Thymus (tissue), 11 donors: ENCODE results near the gene SDHD. TPM values are rescaled to one million over a fixed set of nuclear protein-coding genes. Genes with fewer than 3 reads are reported as not detected.

ENCODE experiments used
- DNase-seq, 9 donors: peaks; one replicate each; pipeline ENCODE4 v3.0.0-alpha.2; 2013; ENCODE audit warnings: low spot score in 9 of 9, low read depth in 6 of 9, missing footprints in 1 of 9
- H3K27ac ChIP-seq, 2 donors: one replicate each; pipeline ENCODE4 v1.5.1; 2013; ENCODE audit warnings: control low read depth in 1 of 2, low read depth in 1 of 2, low read length in 1 of 2, mild to moderate bottlenecking in 1 of 2, moderate library complexity in 1 of 2
- H3K27me3 ChIP-seq, 2 donors: one replicate each; pipeline ENCODE4 v1.5.1; 2013; ENCODE audit warnings: low read length in 1 of 2; ENCODE audit not compliant: control insufficient read depth in 2 of 2, insufficient read depth in 1 of 2
- H3K36me3 ChIP-seq, 2 donors: one replicate each; pipeline ENCODE4 v1.5.1; 2013; ENCODE audit warnings: low read length in 1 of 2, mild to moderate bottlenecking in 1 of 2, moderate library complexity in 1 of 2; ENCODE audit not compliant: control insufficient read depth in 2 of 2, insufficient read depth in 2 of 2
- H3K4me1 ChIP-seq, 2 donors: one replicate each; pipeline ENCODE4 v1.5.1; 2013; ENCODE audit warnings: low read length in 2 of 2; ENCODE audit not compliant: control insufficient read depth in 2 of 2, insufficient read depth in 2 of 2
- H3K4me3 ChIP-seq, 2 donors: one replicate each; pipeline ENCODE4 v1.5.1; 2013; ENCODE audit warnings: low read length in 2 of 2, control low read depth in 1 of 2, mild to moderate bottlenecking in 1 of 2
- H3K9me3 ChIP-seq, 2 donors: one replicate each; pipeline ENCODE4 v1.5.1; 2013; ENCODE audit warnings: low read length in 1 of 2, mild to moderate bottlenecking in 1 of 2; ENCODE audit not compliant: control insufficient read depth in 2 of 2, insufficient read depth in 1 of 2
- WGBS: extraction: QIAGEN DNeasy Blood & Tissue Kit; methylation state at CpG from one replicate; pipeline ENCODE4 v1.1.7; 2013; 5-methylcytosine and 5-hydroxymethylcytosine counted together
- polyA plus RNA-seq: library from polyadenylated mRNA; stranded (reverse); fragments of 200-250 nt; gene quantifications from one replicate; pipeline ENCODE4 v1.2.3, GENCODE V29; 2013
- total RNA-seq: library from RNA; stranded (reverse); fragments of 120-200 nt; gene quantifications from one replicate; pipeline ENCODE4 v1.2.4, GENCODE V29; 2013
- donor health status: healthy.

SDHD gene
- total and polyA plus RNA-seq, 2 donors, result 95.1 to 132 TPM

DNA sequence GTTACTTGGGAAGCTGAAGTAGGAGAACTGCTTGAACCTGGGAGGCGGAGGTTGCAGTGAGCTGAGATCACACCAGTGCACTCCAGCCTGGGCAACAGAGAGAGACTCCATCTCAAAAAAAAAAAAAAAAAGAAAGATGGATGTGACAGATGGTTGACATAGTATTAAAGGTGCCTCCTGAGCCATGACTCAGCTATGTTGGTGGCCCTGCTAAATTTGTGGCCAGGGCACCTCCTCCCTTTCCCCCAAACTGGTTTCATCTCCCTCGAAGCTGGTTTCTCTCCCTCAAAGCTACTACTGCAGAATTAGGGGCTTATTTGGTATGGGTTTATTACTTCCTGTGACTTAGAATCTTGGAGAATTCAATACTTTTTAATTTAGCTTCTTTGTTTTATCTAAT, 31.5 kb downstream of the SDHD start:
- 56% methylated on average over 2 of the region's 2 CpGs for WGBS
- DNase-seq, result no peak
- Histone ChIP-seq H3K27ac (no peak overlapping the region), H3K4me1 (peaks cover 0 to 3% of the 10 kb centered on the region in 2 donors), H3K4me3 (no peak overlapping the region), H3K36me3 (peaks cover 0 to 5% of the 10 kb centered on the region in 2 donors), H3K9me3 (no peaks in the 10 kb centered on the region), H3K27me3 (no peaks in the 10 kb centered on the region)

DNA sequence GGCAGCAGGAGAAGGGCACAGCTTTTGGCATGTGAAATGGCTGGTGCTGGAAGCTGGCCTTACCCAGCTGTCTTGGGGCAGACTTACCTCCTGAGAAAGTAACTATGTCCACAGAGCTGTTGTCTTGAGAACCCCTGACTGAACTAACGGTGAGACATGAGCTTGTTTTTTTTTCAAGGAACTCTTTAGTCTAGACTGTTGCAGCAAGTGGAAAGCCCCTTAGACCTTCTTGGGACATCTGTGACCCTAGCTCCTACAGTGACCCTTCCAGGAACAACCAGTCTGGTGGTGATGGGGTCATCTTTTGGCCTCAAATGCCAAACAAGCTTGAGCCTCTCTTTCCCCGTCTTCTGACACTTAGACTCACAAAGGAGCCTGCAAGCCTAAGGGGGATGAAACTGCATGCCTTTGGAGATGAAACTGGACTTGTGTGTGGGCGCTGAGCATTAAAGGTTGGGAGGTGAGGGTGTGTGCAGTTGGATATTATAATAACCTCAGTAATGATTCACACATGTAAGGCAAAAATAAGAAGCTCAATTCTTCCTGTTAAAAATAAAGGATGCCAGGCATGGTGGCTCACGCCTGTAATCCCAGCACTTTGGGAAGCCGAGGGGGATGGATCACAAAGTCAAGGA, 35.4 kb downstream of the SDHD start:
- H3K27me3 ChIP-seq, result no peaks in the 10 kb centered on the region
- 96% methylated on average over 5 of the region's 5 CpGs for WGBS
- H3K4me1 ChIP-seq, result no peaks in the 10 kb centered on the region
- no peak overlapping the region for H3K4me3 ChIP-seq
- H3K9me3 ChIP-seq, result no peaks in the 10 kb centered on the region
- no peak overlapping the region for H3K27ac ChIP-seq
- H3K36me3 ChIP-seq, result peaks cover 0 to 5% of the 10 kb centered on the region in 2 donors
- DNase-seq, result no peak

DNA sequence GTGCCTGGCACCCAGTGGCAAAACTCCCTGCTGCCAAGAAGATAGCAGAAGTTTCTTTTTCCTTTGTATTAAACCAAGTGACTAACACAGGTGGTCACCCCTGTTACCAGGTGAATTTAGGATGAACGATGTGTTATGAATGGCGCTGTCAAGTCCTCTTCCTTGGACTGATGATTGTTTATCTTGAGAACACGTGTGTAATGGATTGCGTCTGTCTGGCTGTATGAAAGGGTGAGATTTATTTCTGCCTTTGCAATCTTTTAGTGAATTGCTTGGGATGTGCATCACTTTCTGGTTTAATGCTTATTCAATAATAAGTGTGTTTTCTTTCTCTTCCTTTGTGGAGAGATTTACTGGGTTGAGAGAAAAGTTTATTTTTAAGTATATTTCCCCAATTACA, 36.5 kb downstream of the SDHD start:
- peaks cover 0 to 5% of the 10 kb centered on the region in 2 donors for H3K36me3 ChIP-seq
- no peak overlapping the region for H3K27ac ChIP-seq
- WGBS, result 92% methylated on average over 4 of the region's 4 CpGs
- no peaks in the 10 kb centered on the region for H3K4me1 ChIP-seq
- H3K27me3 ChIP-seq, result no peaks in the 10 kb centered on the region
- H3K4me3 ChIP-seq, result no peak overlapping the region
- DNase-seq, result no peak
- H3K9me3 ChIP-seq, result no peaks in the 10 kb centered on the region

DNA sequence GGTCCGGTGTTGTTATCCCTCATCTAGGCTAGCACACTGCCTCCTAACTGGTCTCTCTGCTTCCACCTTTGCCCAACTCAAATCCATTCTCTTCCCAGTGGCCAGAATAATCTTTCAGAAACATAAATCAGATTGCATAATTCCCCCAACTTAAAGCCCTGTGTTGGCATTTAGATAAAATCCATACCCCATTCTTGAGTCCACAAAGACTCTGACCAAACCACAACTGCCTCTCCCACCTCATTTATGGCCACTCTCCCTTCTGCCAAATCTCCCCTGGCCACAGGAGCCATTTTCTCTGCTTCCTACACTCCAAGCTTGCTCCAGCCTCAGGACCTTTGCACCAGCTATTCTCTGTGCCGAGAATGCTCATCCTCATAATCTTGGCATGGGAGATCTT, 40.4 kb downstream of the SDHD start:
- Histone ChIP-seq H3K9me3 (no peaks in the 10 kb centered on the region), H3K36me3 (no peaks in the 10 kb centered on the region), H3K27me3 (no peaks in the 10 kb centered on the region), H3K4me3 (no peak overlapping the region), H3K27ac (no peak overlapping the region), H3K4me1 (no peaks in the 10 kb centered on the region)
- no peak for DNase-seq
- 98% methylated on average over 2 of the region's 2 CpGs for WGBS

DNA sequence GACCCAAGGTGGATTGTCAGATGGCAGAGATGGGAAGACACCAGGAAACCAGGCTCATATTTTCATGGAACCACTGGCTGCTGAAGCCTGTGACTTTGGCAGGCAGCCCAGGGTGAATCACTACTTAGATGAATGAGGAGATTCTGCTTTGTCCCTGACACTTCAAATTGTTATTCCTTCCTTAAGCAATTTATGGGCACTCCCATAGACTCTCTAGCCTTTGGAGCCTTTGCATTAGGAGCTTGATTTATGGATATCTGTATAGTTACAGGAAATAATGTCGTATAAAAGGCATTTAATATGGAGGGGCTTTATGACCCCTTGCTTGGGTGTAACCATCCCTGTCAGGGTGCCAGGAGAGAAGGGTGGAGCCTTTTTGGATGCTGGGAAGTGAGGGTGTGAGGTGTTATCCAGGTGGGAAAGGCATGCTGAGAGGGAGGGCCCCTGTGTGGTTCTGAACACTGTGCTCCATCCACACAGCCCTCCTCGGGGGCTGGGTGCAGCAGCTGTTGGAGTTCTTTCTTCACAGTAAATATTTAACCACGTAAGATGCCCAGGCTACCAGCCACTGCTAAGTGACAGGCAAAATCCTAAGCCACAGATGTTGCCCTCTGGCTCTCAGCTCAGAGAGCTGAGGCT, 41.9 kb downstream of the SDHD start:
- Histone ChIP-seq H3K36me3 (no peaks in the 10 kb centered on the region), H3K9me3 (no peaks in the 10 kb centered on the region), H3K4me3 (no peak overlapping the region), H3K27ac (no peak overlapping the region), H3K4me1 (no peaks in the 10 kb centered on the region), H3K27me3 (no peaks in the 10 kb centered on the region)
- no peak for DNase-seq
- WGBS, result 78% methylated on average over 3 of the region's 3 CpGs

DNA sequence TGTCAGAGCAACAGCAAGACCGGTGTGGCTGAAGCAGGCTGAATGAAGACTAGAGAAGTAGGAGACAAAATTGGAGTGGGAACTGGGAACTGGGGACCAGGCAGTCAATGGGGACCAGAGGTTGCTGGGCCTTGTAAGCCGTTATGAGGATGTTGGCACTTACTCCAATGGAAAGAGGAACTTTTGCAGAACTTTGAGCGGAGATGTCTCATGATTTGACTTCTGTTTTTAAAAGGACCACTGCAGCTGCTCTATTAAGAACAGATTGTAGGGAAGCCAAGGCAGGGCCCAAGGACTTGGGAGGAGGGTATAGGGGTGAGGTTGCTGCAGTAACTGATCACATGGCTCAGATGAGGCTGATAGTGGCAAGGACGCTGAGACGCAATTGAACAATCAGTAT, 43.0 kb downstream of the SDHD start:
- peak in 1 of 9 donors; percentile 5 for DNase-seq
- H3K27ac ChIP-seq, result no peak overlapping the region

DNA sequence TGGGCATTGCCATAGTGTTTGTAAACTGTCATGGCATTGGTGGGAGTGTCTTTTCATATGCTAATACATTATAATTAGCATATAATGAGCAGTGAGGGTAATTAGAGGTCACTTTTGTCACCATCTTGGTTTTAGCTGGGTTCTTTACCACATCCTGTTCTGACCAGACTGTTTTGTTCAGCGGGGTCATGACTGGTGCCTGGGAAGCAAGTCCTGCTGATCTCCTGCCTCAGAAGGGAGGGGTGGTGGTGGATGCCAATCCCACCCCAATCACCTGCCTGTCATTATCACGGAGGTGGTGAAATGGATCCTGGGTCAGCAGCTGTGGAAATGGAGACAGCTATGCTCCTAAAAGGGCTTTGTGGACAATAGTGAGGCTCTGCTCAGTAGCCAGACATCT, 46.1 kb downstream of the SDHD start:
- no peaks in the 10 kb centered on the region for H3K27me3 ChIP-seq
- DNase-seq, result no peak
- no peak overlapping the region for H3K27ac ChIP-seq
- H3K9me3 ChIP-seq, result no peaks in the 10 kb centered on the region
- H3K4me3 ChIP-seq, result no peak overlapping the region
- WGBS, result 75% methylated on average over 2 of the region's 2 CpGs
- no peaks in the 10 kb centered on the region for H3K36me3 ChIP-seq
- no peaks in the 10 kb centered on the region for H3K4me1 ChIP-seq

More for the DNA sequence above, 43.0 kb downstream of the SDHD start:
- no peaks in the 10 kb centered on the region for H3K27me3 ChIP-seq
- 71% methylated on average over 5 of the region's 5 CpGs for WGBS
- no peak overlapping the region for H3K4me3 ChIP-seq
- no peaks in the 10 kb centered on the region for H3K9me3 ChIP-seq
- H3K4me1 ChIP-seq, result no peaks in the 10 kb centered on the region
- no peaks in the 10 kb centered on the region for H3K36me3 ChIP-seq

DNA sequence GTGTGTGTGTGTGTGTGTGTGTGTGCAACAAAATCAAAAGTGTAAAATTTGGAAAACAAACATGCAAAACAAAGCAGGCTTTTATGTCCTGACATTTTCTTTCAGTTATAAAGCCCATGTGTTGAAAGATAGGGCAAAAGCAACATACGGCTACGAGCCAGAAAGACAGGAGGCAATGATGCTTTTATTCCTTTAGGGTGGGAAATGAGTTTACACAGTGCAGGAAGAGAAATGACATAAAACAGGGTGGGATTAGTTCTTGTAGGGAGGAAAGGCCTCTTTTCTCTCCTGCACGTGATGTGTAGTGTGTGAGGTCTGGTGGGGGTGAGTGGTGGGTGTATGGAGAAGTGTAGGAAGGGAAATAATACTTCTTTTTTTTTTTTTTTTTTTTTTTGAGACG, 47.8 kb downstream of the SDHD start:
- H3K9me3 ChIP-seq, result no peaks in the 10 kb centered on the region
- DNase-seq, result no peak
- no peaks in the 10 kb centered on the region for H3K36me3 ChIP-seq
- 98% methylated on average over 3 of the region's 4 CpGs for WGBS
- H3K4me3 ChIP-seq, result no peak overlapping the region
- H3K27ac ChIP-seq, result no peak overlapping the region
- H3K4me1 ChIP-seq, result no peaks in the 10 kb centered on the region
- no peaks in the 10 kb centered on the region for H3K27me3 ChIP-seq

DNA sequence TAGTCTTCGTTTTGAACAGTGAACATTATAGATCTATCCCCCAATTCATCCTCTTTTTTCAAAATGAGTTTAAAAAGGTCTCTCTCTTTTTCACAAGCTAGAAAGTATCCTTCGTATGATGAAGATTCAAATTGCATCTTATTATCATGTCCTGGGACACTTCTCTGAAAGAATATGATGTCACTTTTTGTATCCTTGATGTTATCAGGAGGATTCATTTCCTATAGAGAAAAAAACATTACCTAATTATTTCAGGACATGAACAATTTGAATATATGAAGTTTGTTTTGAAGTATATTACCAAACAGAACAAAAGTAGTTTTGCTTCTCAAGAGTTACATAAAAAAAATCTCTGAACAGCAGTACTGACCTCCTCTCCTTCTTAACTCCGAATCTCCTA, 56.9 kb downstream of the SDHD start:
- WGBS, result 90% methylated on average over 3 of the region's 3 CpGs
- Histone ChIP-seq H3K27ac (no peak overlapping the region), H3K36me3 (no peaks in the 10 kb centered on the region), H3K27me3 (no peaks in the 10 kb centered on the region), H3K4me3 (no peak overlapping the region), H3K4me1 (no peaks in the 10 kb centered on the region), H3K9me3 (no peaks in the 10 kb centered on the region)
- DNase-seq, result no peak
